ENCODE results near the gene SLC12A5.

SLC12A5 gene

DNA sequence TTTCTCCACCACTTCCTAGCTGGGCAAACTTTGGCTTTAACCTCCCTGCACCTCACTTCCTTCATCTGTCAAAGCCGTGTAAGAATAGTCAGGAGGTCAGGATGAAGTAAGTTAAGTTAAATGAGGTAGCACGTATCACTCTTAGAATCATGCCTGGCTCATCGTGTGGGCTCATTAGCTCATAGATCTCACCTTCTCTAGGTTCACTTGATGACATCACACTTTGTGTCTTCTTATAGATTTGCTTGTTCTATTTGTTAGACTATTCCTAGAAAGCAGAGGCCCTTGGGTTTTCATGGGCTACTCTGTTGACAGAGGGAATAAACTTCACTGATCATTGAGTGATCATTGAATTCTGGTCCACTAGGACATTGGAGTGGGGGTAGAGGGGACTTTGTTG lies 72.9 kb downstream of the SLC12A5 start:
- Mint-ChIP-seq H3K27ac (no peak overlapping the region), H3K4me3 (no peak overlapping the region), H3K9me3 (no peaks in the 10 kb centered on the region), H3K4me1 (ENCODE audit: low read depth) (no peaks in the 10 kb centered on the region), H3K27me3 (peaks cover 73% of the 10 kb centered on the region), H3K36me3 (ENCODE audit: low read depth) (no peaks in the 10 kb centered on the region)
- DNase-seq = no peak

DNA sequence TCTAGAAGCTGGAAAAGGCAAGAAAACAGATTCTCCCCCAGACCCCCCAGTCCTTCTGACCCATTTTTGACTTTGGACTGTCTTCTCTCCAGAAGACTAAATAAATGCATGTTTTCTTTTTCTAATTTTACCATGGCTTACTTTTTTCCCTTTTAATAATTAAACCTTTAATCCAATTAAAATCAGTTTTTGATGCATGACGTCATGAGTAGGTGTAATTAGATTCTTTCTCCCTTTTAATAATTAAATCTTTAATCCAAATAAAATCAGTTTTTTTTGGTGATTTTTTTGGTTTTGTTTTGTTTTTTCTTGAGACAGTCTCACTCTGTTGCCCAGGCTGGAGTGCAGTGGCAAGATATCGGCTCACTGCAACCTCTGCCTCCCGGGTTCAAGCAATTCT lies 73.9 kb downstream of the SLC12A5 start:
- H3K4me3 Mint-ChIP-seq = no peak overlapping the region
- H3K27ac Mint-ChIP-seq = no peak overlapping the region
- H3K36me3 Mint-ChIP-seq (ENCODE audit: low read depth) = no peaks in the 10 kb centered on the region
- H3K9me3 Mint-ChIP-seq = no peaks in the 10 kb centered on the region
- H3K4me1 Mint-ChIP-seq (ENCODE audit: low read depth) = no peaks in the 10 kb centered on the region
- no peak for DNase-seq
- peaks cover 82% of the 10 kb centered on the region for H3K27me3 Mint-ChIP-seq

DNA sequence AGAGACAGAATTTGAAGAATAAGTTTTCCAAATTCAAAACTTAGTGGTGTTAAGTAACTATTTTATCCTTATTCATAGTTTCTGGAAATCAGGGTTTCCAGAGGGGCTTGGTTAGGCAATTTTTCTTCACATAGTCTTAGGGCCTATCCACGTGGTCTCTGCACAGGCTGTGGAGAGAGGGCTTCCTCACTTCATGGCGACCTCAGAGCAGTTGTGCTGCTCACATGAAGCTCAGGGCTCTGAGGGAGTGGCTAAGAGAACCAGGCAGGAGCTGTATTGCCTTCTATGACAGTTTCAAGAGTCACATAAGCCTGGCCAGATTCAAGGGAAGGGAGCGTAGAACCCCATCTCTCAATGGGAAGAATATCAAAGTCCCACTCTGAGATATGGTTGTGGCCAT lies 75.2 kb downstream of the SLC12A5 start:
- Mint-ChIP-seq H3K27me3 (peaks cover 81% of the 10 kb centered on the region), H3K27ac (no peak overlapping the region), H3K9me3 (no peaks in the 10 kb centered on the region), H3K4me3 (no peak overlapping the region), H3K4me1 (ENCODE audit: low read depth) (no peaks in the 10 kb centered on the region), H3K36me3 (ENCODE audit: low read depth) (no peaks in the 10 kb centered on the region)
- DNase-seq = no peak

DNA sequence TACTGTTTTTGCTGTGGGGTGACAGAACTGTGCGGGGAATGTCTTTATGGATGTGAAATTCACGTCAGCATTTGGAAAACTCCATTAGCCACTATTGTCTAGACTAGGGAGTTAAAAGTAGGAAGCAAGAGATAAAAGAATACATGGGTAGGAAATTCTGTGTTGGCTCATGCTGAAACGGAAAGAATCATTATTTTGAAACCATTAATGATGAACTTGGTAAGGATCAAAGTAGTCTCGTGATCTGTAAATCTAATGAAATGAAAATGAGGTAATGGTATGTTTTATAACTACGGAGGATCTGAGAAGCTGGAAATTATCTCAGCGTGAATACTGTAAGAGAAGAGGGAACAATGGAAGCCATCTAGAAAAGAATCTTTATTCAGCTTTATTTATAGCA lies 78.0 kb downstream of the SLC12A5 start:
- no peak overlapping the region for H3K4me3 Mint-ChIP-seq
- DNase-seq = no peak
- H3K27me3 Mint-ChIP-seq = peaks cover 72% of the 10 kb centered on the region
- no peaks in the 10 kb centered on the region for H3K9me3 Mint-ChIP-seq
- peaks cover 9% of the 10 kb centered on the region for H3K4me1 Mint-ChIP-seq (ENCODE audit: low read depth)
- no peak overlapping the region for H3K27ac Mint-ChIP-seq
- H3K36me3 Mint-ChIP-seq (ENCODE audit: low read depth) = no peaks in the 10 kb centered on the region

DNA sequence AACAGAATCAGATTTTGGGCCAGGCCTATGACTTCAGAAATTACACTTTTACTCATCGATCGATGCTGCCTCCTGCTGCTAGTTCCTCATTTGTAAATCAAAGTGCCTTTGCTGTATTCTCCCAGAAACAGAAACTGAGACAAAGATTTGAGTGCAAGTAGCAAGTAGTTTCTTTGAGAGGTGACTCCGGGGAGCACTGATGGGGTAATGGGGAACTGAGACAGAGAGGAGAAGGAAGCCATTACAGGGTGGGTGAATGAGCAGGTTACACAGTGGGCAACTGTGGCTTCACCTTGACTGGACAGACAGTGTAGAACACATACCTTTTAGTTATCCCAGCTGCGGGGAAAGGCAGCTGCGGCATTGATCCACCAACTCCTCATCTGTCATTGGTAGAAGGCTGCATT lies 79.4 kb downstream of the SLC12A5 start:
- H3K27ac Mint-ChIP-seq = no peak overlapping the region
- peaks cover 9% of the 10 kb centered on the region for H3K4me1 Mint-ChIP-seq (ENCODE audit: low read depth)
- DNase-seq = no peak
- peaks cover 66% of the 10 kb centered on the region for H3K27me3 Mint-ChIP-seq
- no peaks in the 10 kb centered on the region for H3K9me3 Mint-ChIP-seq
- H3K4me3 Mint-ChIP-seq = no peak overlapping the region
- no peaks in the 10 kb centered on the region for H3K36me3 Mint-ChIP-seq (ENCODE audit: low read depth)

DNA sequence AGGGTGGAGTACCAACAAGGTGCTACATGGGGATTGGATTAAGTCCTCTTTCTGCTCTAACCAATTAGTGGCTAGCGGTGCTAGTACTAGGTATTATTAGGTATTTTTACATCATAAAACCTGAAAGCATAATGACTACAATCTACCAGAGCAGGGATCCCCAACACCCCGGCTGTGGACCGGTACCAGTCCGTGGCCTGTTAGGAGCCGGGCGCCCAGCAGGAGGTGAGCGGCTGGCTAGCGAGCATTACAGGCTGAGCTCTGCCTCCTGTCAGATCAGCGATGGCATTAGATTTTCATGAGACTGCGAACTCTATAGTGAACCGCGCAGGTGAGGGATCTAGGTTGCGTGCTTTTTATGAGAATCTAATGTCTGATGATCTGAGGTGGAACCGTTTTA lies 80.0 kb downstream of the SLC12A5 start:
- no peak for DNase-seq
- peaks cover 9% of the 10 kb centered on the region for H3K4me1 Mint-ChIP-seq (ENCODE audit: low read depth)
- H3K4me3 Mint-ChIP-seq = no peak overlapping the region
- H3K27me3 Mint-ChIP-seq = peaks cover 62% of the 10 kb centered on the region
- H3K9me3 Mint-ChIP-seq = no peaks in the 10 kb centered on the region
- H3K27ac Mint-ChIP-seq = no peak overlapping the region
- H3K36me3 Mint-ChIP-seq (ENCODE audit: low read depth) = no peaks in the 10 kb centered on the region
